Gastrocnemius medialis (tissue), 4 donors: ENCODE data around the gene MSI2.

Experiments
- POLR2A ChIP-seq, 2 donors: fragments of 450-650 bp; IDR thresholded peaks; one replicate each; pipeline ENCODE4 v1.6.1; 2017; ENCODE audit warnings: antibody characterized with exemption in 2 of 2, mild to moderate bottlenecking in 2 of 2, moderate library complexity in 2 of 2
- TF ChIP-seq, protein P1 (sequence below), 5 experiments: fragments of 450-650 bp in 3 of 5; fragments of 200-600 bp in 2 of 5; sonication (generic) in 2 of 5; IDR thresholded peaks in 4 of 5; conservative IDR thresholded peaks in 1 of 5; 1 replicate in 4 of 5; 2 replicates in 1 of 5; pipeline ENCODE4 v1.5.1; 2016 to 2019; ENCODE audit warnings: antibody characterized with exemption in 5 of 5, mild to moderate bottlenecking in 3 of 5, moderate library complexity in 3 of 5

DNA sequence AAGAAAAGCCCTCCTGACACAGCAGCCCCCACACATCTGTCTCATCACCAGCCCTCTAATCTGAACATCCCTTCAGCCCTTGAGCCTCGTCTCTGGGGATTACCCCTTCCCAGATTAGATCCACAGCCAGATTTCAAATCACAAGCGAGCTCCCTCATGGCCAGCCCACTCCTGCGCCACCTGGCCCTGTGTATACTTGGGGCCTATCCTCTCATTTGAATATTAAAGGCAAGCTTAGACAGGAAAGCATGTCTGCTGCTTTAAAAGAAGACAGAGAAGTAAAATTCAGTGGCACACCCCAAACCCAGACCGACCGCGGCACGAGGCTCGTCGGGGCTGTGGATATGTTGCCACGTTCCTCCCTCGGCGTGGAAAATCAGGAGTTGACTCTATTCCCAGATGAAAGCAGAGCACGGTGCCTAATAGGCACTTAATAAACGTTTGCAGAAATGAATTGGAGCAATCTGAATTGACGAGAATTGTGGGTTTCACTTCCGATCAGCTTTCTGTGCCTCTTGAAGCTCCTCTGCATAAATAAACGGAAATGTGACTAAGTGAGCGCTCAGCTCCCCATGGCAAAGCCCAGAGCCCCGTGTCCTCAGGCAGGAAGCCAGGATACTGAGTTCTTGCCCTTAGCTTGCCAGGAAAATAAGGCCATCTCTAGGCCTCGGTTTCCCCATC, 380.8 kb downstream of the MSI2 start:
- TF ChIP-seq, protein P1, sequence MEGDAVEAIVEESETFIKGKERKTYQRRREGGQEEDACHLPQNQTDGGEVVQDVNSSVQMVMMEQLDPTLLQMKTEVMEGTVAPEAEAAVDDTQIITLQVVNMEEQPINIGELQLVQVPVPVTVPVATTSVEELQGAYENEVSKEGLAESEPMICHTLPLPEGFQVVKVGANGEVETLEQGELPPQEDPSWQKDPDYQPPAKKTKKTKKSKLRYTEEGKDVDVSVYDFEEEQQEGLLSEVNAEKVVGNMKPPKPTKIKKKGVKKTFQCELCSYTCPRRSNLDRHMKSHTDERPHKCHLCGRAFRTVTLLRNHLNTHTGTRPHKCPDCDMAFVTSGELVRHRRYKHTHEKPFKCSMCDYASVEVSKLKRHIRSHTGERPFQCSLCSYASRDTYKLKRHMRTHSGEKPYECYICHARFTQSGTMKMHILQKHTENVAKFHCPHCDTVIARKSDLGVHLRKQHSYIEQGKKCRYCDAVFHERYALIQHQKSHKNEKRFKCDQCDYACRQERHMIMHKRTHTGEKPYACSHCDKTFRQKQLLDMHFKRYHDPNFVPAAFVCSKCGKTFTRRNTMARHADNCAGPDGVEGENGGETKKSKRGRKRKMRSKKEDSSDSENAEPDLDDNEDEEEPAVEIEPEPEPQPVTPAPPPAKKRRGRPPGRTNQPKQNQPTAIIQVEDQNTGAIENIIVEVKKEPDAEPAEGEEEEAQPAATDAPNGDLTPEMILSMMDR (IDR thresholded peaks at IDR 0.05 in 4 of 5, conservative IDR thresholded peaks at IDR 0.05 in 1 of 5), result no peak
- no peak for TF ChIP-seq POLR2A (IDR thresholded peaks at IDR 0.05)
